ENCODE results near the gene RAB4A. TPM values are rescaled to one million over a fixed set of nuclear protein-coding genes. Genes with fewer than 3 reads are reported as not detected.

RAB4A gene
- polyA plus RNA-seq, 2 of the 4 experiments (the other 2 are of a cell fraction) = 31.5 to 38.4 TPM

DNA sequence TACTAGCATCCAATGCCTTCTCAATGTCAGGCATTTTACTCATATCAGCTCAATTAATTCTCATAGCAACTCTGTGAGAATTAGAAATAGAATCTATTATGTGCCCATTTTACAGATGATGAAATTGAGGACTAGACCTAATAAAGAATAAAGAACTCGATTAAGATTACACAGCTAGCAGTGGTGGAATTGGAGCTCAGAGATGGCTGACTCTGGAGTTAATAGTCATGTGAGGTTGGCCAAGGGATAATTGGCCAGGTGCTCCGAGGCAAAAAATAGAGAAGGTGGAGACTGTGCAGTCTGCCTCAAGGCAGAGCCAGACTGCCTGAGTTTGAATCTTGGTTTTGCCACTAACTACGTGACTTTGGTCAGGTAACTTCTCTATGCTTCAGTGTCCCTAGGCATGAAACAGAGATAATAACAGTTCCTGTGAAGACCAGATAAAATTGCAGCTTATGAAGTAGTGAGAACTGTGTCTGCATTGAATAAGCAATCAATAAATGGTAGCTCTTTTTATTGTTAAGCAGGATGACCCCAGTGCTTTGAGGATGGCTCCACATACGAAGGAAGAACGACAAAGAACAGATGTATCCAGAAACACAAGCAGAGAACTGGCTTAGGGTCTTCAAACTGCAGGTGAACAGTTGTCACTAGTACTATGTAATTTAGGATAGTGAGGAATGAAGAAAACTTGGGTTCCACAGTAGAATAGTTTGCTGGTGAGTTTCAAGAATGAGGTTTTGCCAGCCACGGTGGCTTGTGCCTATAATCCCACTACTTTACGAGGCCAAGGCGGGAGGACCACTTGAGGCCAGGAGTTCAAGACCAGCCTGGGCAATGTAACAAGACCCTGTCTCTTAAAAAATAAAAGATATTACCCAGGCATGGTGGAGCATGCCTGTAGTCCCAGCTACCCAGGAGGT, 78.8 kb downstream of the RAB4A start (continued):
- TF ChIP-seq FOSL2 (IDR thresholded peaks at IDR 0.05) = no peak
- no peak for TF ChIP-seq FOSL2 (CRISPR knock-in tag; IDR thresholded peaks at IDR 0.05)
- no peak for TF ChIP-seq MAFK (IDR thresholded peaks at IDR 0.05; ENCODE audit: partially characterized antibody)
- no peak for TF ChIP-seq EP300 (IDR thresholded peaks at IDR 0.05)
- TF ChIP-seq, protein P1, sequence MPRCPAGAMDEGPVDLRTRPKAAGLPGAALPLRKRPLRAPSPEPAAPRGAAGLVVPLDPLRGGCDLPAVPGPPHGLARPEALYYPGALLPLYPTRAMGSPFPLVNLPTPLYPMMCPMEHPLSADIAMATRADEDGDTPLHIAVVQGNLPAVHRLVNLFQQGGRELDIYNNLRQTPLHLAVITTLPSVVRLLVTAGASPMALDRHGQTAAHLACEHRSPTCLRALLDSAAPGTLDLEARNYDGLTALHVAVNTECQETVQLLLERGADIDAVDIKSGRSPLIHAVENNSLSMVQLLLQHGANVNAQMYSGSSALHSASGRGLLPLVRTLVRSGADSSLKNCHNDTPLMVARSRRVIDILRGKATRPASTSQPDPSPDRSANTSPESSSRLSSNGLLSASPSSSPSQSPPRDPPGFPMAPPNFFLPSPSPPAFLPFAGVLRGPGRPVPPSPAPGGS (IDR thresholded peaks at IDR 0.05) = no peak
- no peak for TF ChIP-seq HOXB5 (CRISPR knock-in tag; IDR thresholded peaks at IDR 0.05)
- no peak for TF ChIP-seq HOXB13 (CRISPR knock-in tag; IDR thresholded peaks at IDR 0.05; ENCODE audit: low read depth)
- no peak for TF ChIP-seq SREBF2 (IDR thresholded peaks at IDR 0.05)
- TF ChIP-seq, protein P2, sequence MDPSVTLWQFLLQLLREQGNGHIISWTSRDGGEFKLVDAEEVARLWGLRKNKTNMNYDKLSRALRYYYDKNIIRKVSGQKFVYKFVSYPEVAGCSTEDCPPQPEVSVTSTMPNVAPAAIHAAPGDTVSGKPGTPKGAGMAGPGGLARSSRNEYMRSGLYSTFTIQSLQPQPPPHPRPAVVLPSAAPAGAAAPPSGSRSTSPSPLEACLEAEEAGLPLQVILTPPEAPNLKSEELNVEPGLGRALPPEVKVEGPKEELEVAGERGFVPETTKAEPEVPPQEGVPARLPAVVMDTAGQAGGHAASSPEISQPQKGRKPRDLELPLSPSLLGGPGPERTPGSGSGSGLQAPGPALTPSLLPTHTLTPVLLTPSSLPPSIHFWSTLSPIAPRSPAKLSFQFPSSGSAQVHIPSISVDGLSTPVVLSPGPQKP (IDR thresholded peaks at IDR 0.05; ENCODE audit: low read depth, low read length) = no peak
- TF ChIP-seq NR3C1 (IDR thresholded peaks at IDR 0.05) = no peak
- TF ChIP-seq, protein P3, sequence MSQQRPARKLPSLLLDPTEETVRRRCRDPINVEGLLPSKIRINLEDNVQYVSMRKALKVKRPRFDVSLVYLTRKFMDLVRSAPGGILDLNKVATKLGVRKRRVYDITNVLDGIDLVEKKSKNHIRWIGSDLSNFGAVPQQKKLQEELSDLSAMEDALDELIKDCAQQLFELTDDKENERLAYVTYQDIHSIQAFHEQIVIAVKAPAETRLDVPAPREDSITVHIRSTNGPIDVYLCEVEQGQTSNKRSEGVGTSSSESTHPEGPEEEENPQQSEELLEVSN (IDR thresholded peaks at IDR 0.05; ENCODE audit: borderline replicate concordance, low read depth) = no peak
- TF ChIP-seq, protein P4, sequence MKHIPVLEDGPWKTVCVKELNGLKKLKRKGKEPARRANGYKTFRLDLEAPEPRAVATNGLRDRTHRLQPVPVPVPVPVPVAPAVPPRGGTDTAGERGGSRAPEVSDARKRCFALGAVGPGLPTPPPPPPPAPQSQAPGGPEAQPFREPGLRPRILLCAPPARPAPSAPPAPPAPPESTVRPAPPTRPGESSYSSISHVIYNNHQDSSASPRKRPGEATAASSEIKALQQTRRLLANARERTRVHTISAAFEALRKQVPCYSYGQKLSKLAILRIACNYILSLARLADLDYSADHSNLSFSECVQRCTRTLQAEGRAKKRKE (CRISPR knock-in tag; IDR thresholded peaks at IDR 0.05; ENCODE audit: low read depth) = no peak
- no peak for TF ChIP-seq MYC (IDR thresholded peaks at IDR 0.05; ENCODE audit: borderline replicate concordance, low read length)

DNA sequence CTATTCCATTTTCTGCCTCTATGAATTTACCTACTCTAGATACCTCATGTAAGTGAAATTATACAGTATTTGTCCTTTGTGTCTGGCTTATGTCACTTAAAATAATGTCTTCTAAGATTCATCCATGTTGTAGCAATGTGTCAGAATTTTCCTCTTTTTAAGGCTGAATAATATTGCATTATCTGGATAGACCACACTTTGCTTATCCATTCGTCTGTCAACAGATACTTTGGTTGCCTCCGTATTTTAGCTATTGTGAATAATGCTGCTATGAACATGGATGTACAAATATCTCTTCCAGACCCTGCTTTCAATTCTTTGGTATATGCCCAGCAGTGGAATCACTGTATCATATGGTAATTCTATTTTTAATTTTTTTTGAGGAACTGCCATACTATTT, 82.1 kb downstream of the RAB4A start:
- ATAC-seq (no peak), DNase-seq (ENCODE audit: low read depth in 1 of 2, low spot score in 1 of 2) (no peak), FAIRE-seq (no peak)
- no peak overlapping the region for H3K4me3 ChIP-seq
- no peak overlapping the region for H3K27ac ChIP-seq
- H3K4me1 ChIP-seq = no peaks in the 10 kb centered on the region
- TF ChIP-seq EHF (CRISPR knock-in tag; IDR thresholded peaks at IDR 0.05) = no peak
- TF ChIP-seq, protein P5, sequence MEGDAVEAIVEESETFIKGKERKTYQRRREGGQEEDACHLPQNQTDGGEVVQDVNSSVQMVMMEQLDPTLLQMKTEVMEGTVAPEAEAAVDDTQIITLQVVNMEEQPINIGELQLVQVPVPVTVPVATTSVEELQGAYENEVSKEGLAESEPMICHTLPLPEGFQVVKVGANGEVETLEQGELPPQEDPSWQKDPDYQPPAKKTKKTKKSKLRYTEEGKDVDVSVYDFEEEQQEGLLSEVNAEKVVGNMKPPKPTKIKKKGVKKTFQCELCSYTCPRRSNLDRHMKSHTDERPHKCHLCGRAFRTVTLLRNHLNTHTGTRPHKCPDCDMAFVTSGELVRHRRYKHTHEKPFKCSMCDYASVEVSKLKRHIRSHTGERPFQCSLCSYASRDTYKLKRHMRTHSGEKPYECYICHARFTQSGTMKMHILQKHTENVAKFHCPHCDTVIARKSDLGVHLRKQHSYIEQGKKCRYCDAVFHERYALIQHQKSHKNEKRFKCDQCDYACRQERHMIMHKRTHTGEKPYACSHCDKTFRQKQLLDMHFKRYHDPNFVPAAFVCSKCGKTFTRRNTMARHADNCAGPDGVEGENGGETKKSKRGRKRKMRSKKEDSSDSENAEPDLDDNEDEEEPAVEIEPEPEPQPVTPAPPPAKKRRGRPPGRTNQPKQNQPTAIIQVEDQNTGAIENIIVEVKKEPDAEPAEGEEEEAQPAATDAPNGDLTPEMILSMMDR (IDR thresholded peaks at IDR 0.05) = no peak
- no peak for TF ChIP-seq RFX5 (IDR thresholded peaks at IDR 0.05)
- TF ChIP-seq POLR2A (IDR thresholded peaks at IDR 0.05; ENCODE audit: low read length) = no peak
- 16% methylated on average over 2 of the region's 2 CpGs for WGBS (ENCODE audit: missing lambda C conversion rate)
- peaks cover 38% of the 10 kb centered on the region for H3K9me3 ChIP-seq
- POLR2A ChIA-PET = no interaction called here
- H3K4me2 ChIP-seq = no peak overlapping the region
- CTCF ChIA-PET = interaction anchor here (0.7 kb wide), 1 partner anchor 87 kb away, joined by 3 read pairs; no protein-coding TSS in a partner anchor

DNA sequence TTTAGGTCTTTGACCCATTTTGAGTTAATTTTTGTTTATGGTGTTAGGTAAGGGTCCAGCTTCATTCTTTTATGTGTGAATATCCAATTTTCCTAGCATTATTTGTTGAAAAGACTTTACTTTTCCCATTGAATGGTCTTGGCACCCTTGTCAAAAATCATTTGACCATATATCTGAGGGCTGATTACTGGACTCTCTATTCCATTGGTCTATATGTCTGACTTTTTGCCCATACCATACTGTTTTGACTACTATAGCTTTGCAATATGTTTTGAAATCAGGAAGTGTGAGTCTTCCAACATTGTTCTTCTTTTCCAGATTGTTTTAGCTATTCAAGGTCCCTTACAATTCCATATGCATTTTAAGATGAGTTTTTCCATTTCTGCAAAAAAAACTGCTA, 83.3 kb downstream of the RAB4A start:
- H3K4me2 ChIP-seq = no peak overlapping the region
- TF ChIP-seq NR3C1 (IDR thresholded peaks at IDR 0.05) (no peak), MYC (IDR thresholded peaks at IDR 0.05; ENCODE audit: borderline replicate concordance, low read length) (no peak), KDM1A (IDR thresholded peaks at IDR 0.05; ENCODE audit: low read depth) (0 out of 2 replicates have a peak, but pooled peaks have one; percentile 54)
- FAIRE-seq (no peak), DNase-seq (ENCODE audit: low read depth in 1 of 2, low spot score in 1 of 2) (no peak), ATAC-seq (no peak)
- no peak overlapping the region for H3K27ac ChIP-seq
- no peak overlapping the region for H3K4me3 ChIP-seq
- CTCF ChIA-PET = interaction anchor here (1.0 kb wide), 1 partner anchor 29 kb away, joined by 3 read pairs; no protein-coding TSS in a partner anchor
- no peaks in the 10 kb centered on the region for H3K4me1 ChIP-seq
- POLR2A ChIA-PET = no interaction called here
- H3K9me3 ChIP-seq = peaks cover 38% of the 10 kb centered on the region

Other genes starting within 250 kb of the RAB4A start
- gene CCSAP, start 71.9 kb downstream of the RAB4A start, polyA plus RNA-seq (2011; rRNA removed) = 7.2 and 9.1 TPM in 2 replicates
- 6.1 to 6.4 TPM (median 6.1 TPM) in 3 replicates for gene CCSAP, start 71.9 kb downstream of the RAB4A start, polyA plus RNA-seq (2017; fragmentation: RNase III; extraction: RNeasy Plus Mini Kit Qiagen cat#74134 plus additional on column Dnase treatment)
- gene ACTA1, start 163.0 kb downstream of the RAB4A start, polyA plus RNA-seq (2011; rRNA removed) = 0.08 and 0.16 TPM in 2 replicates
- 0.16 to 0.25 TPM (median 0.24 TPM) in 3 replicates for gene ACTA1, start 163.0 kb downstream of the RAB4A start, polyA plus RNA-seq (2017; fragmentation: RNase III; extraction: RNeasy Plus Mini Kit Qiagen cat#74134 plus additional on column Dnase treatment)
- 43.2 and 45.9 TPM in 2 replicates for gene NUP133, start 237.2 kb downstream of the RAB4A start, polyA plus RNA-seq (2011; rRNA removed)
- gene NUP133, start 237.2 kb downstream of the RAB4A start, polyA plus RNA-seq (2017; fragmentation: RNase III; extraction: RNeasy Plus Mini Kit Qiagen cat#74134 plus additional on column Dnase treatment) = 19.7 to 20.6 TPM (median 19.8 TPM) in 3 replicates

All from A549 (cell line).